SU-DHL-6 (cell line): Measurements from ENCODE around the gene NUP50.

ENCODE experiments used
- H2AFZ ChIP-seq: fragments of 200-600 bp; sonication (generic); 2 replicates; pipeline ENCODE4 v1.6.1; 2014; ENCODE audit warnings: low read depth, mild to moderate bottlenecking, moderate library complexity, mixed read lengths, antibody characterized with exemption, low read length; ENCODE audit not compliant: severe bottlenecking
- H3F3A ChIP-seq: fragments of 200-600 bp; shearing (Covaris generic); 2 replicates; pipeline ENCODE4 v1.6.0; 2016; ENCODE audit warnings: antibody characterized with exemption, mild to moderate bottlenecking; ENCODE audit not compliant: insufficient read depth
- H3K27ac ChIP-seq: fragments of 200-600 bp; sonication (generic); 2 replicates; pipeline ENCODE4 v1.5.1; 2016; ENCODE audit warnings: low read depth, mild to moderate bottlenecking, low read length, moderate library complexity, mixed read lengths
- H3K27me3 ChIP-seq: fragments of 200-600 bp; sonication (generic), shearing (Covaris generic); 2 replicates; pipeline ENCODE4 v1.6.0; 2014; ENCODE audit warnings: mild to moderate bottlenecking, low read length
- H3K36me3 ChIP-seq: fragments of 200-600 bp; sonication (generic); 2 replicates; pipeline ENCODE4 v1.6.1; 2014; ENCODE audit warnings: mild to moderate bottlenecking, low read length, mixed read lengths
- H3K4me2 ChIP-seq: fragments of 300-600, 200-600 bp; shearing (Covaris generic), sonication (generic); 2 replicates; pipeline ENCODE4 v1.6.0; 2014; ENCODE audit warnings: low read length, low read depth, mild to moderate bottlenecking; ENCODE audit not compliant: poor library complexity, severe bottlenecking
- H3K4me3 ChIP-seq: fragments of 200-600 bp; sonication (generic); 2 replicates; pipeline ENCODE4 v1.5.1; 2014; ENCODE audit warnings: antibody characterized with exemption, low read length, mild to moderate bottlenecking, mixed read lengths; ENCODE audit not compliant: insufficient read depth, poor library complexity, severe bottlenecking
- H3K79me2 ChIP-seq: fragments of 200-600 bp; sonication (generic); 2 replicates; pipeline ENCODE4 v1.6.1; 2014; ENCODE audit warnings: mild to moderate bottlenecking, low read length, moderate library complexity; ENCODE audit not compliant: insufficient read depth
- H3K9ac ChIP-seq: fragments of 200-600 bp; sonication (generic); 2 replicates; pipeline ENCODE4 v1.7.0; 2014; ENCODE audit warnings: mild to moderate bottlenecking, low read length
- H3K9me2 ChIP-seq: fragments of 200-600 bp; sonication (generic); replicated peaks from 2 replicates; pipeline ENCODE4 v1.6.1; 2014; ENCODE audit warnings: low read length; ENCODE audit not compliant: insufficient read depth
- H3K9me3 ChIP-seq: fragments of 200-600 bp; sonication (generic); 2 replicates; pipeline ENCODE4 v1.6.1; 2014; ENCODE audit warnings: low read length, mixed read lengths; ENCODE audit not compliant: insufficient read depth
- H4K20me1 ChIP-seq: fragments of 200-600 bp; sonication (generic); 2 replicates; pipeline ENCODE4 v1.6.1; 2014; ENCODE audit warnings: low read depth, mild to moderate bottlenecking, antibody characterized with exemption, low read length, moderate library complexity, mixed read lengths
- CTCF ChIP-seq: fragments of 200-600 bp; sonication (generic); IDR thresholded peaks from one replicate; pipeline ENCODE4 v1.5.1; 2017; ENCODE audit warnings: antibody characterized with exemption, mild to moderate bottlenecking, low read length, moderate library complexity; ENCODE audit not compliant: insufficient read depth, poor library complexity, severe bottlenecking
- EZH2phosphoT487 ChIP-seq: fragments of 200-600 bp; sonication (generic), shearing (Covaris generic); conservative IDR thresholded peaks from 2 replicates; pipeline ENCODE4 v1.6.1; 2018; ENCODE audit warnings: mild to moderate bottlenecking, antibody characterized with exemption, low read length, moderate library complexity, mixed read lengths

Gene NUP50

GRCh38 chr22:45200230-45200629 is 36.5 kb downstream of the NUP50 start:
- no peak overlapping the region for H2AFZ ChIP-seq
- no peaks in the 10 kb centered on the region for H3F3A ChIP-seq
- no peaks in the 10 kb centered on the region for H3K27me3 ChIP-seq
- TF ChIP-seq CTCF (no peak), EZH2phosphoT487 (no peak)
- H3K9me3 ChIP-seq: no peaks in the 10 kb centered on the region
- H3K27ac ChIP-seq: no peak overlapping the region
- H3K9me2 ChIP-seq: no peaks in the 10 kb centered on the region
- no peaks in the 10 kb centered on the region for H4K20me1 ChIP-seq
- H3K4me2 ChIP-seq: no peak overlapping the region
- no peaks in the 10 kb centered on the region for H3K36me3 ChIP-seq
- H3K9ac ChIP-seq: no peak overlapping the region
- H3K4me3 ChIP-seq: no peak overlapping the region
- no peaks in the 10 kb centered on the region for H3K79me2 ChIP-seq

GRCh38 chr22:45200860-45201511 is 37.3 kb downstream of the NUP50 start:
- no peak overlapping the region for H3K27ac ChIP-seq

GRCh38 chr22:45201678-45202332 is 38.1 kb downstream of the NUP50 start:
- Histone ChIP-seq H3K79me2 (no peaks in the 10 kb centered on the region), H2AFZ (no peak overlapping the region), H3K9ac (no peak overlapping the region), H3K4me3 (no peak overlapping the region), H3K9me2 (no peaks in the 10 kb centered on the region), H3F3A (no peaks in the 10 kb centered on the region), H3K4me2 (no peak overlapping the region), H4K20me1 (no peaks in the 10 kb centered on the region), H3K9me3 (no peaks in the 10 kb centered on the region), H3K27me3 (no peaks in the 10 kb centered on the region), H3K27ac (no peak overlapping the region), H3K36me3 (no peaks in the 10 kb centered on the region)
- no peak for TF ChIP-seq EZH2phosphoT487
- no peak for TF ChIP-seq CTCF

More at GRCh38 chr22:45200860-45201511, 37.3 kb downstream of the NUP50 start:
- Histone ChIP-seq H3F3A (no peaks in the 10 kb centered on the region), H3K9me2 (no peaks in the 10 kb centered on the region), H3K4me2 (no peak overlapping the region), H3K9ac (no peak overlapping the region), H2AFZ (no peak overlapping the region), H3K4me3 (no peak overlapping the region), H3K27me3 (no peaks in the 10 kb centered on the region), H4K20me1 (no peaks in the 10 kb centered on the region), H3K79me2 (no peaks in the 10 kb centered on the region), H3K9me3 (no peaks in the 10 kb centered on the region), H3K36me3 (no peaks in the 10 kb centered on the region)
- TF ChIP-seq CTCF (no peak), EZH2phosphoT487 (no peak)
